ENCODE data around the gene WDFY4.

The WDFY4 gene

GRCh38 chr10:48652344-48652743, 32.3 kb upstream of the WDFY4 start:
- no peak overlapping the region for H3K9ac ChIP-seq (ENCODE audit: low read depth, low read length, poor library complexity, severe bottlenecking)
- no peak overlapping the region for H2AFZ ChIP-seq (ENCODE audit: low read length)
- TF ChIP-seq EZH2phosphoT487 (IDR thresholded peaks at IDR 0.05; ENCODE audit: borderline replicate concordance) (no peak), CTCF (conservative IDR thresholded peaks at IDR 0.05; ENCODE audit: low read length) (no peak)
- H3K27me3 ChIP-seq (ENCODE audit: insufficient read depth, low read length, poor library complexity, severe bottlenecking): no peaks in the 10 kb centered on the region
- H3K4me3 ChIP-seq (ENCODE audit: low read length, poor library complexity, severe bottlenecking): no peak overlapping the region
- H4K20me1 ChIP-seq (ENCODE audit: insufficient read depth, low read length, poor library complexity, severe bottlenecking): no peaks in the 10 kb centered on the region
- H3F3A ChIP-seq (ENCODE audit: low read depth): no peaks in the 10 kb centered on the region
- H3K36me3 ChIP-seq (ENCODE audit: insufficient read depth, low read length): no peaks in the 10 kb centered on the region
- H3K9me3 ChIP-seq (ENCODE audit: insufficient read depth, low read depth, low read length): no peaks in the 10 kb centered on the region
- H3K4me1 ChIP-seq (ENCODE audit: insufficient read depth, low read length, poor library complexity, severe bottlenecking): peaks cover 26% of the 10 kb centered on the region
- no peak overlapping the region for H3K4me2 ChIP-seq (ENCODE audit: low read depth, low read length, poor library complexity, severe bottlenecking)
- H3K79me2 ChIP-seq (ENCODE audit: insufficient read depth, low read length): no peaks in the 10 kb centered on the region
- no peaks in the 10 kb centered on the region for H3K9me2 ChIP-seq (replicated peaks; ENCODE audit: low read depth, low read length)

- Histone ChIP-seq H3K9me3 (ENCODE audit: insufficient read depth, low read depth, low read length) (no peaks in the 10 kb centered on the region), H3K36me3 (ENCODE audit: insufficient read depth, low read length) (no peaks in the 10 kb centered on the region), H3K4me2 (ENCODE audit: low read depth, low read length, poor library complexity, severe bottlenecking) (no peak overlapping the region), H3K79me2 (ENCODE audit: insufficient read depth, low read length) (no peaks in the 10 kb centered on the region), H3K9ac (ENCODE audit: low read depth, low read length, poor library complexity, severe bottlenecking) (no peak overlapping the region), H3K9me2 (replicated peaks; ENCODE audit: low read depth, low read length) (no peaks in the 10 kb centered on the region), H3K27me3 (ENCODE audit: insufficient read depth, low read length, poor library complexity, severe bottlenecking) (no peaks in the 10 kb centered on the region), H3K4me3 (ENCODE audit: low read length, poor library complexity, severe bottlenecking) (no peak overlapping the region), H4K20me1 (ENCODE audit: insufficient read depth, low read length, poor library complexity, severe bottlenecking) (no peaks in the 10 kb centered on the region), H2AFZ (ENCODE audit: low read length) (no peak overlapping the region), H3F3A (ENCODE audit: low read depth) (no peaks in the 10 kb centered on the region), H3K4me1 (ENCODE audit: insufficient read depth, low read length, poor library complexity, severe bottlenecking) (peaks cover 17% of the 10 kb centered on the region)
- TF ChIP-seq EZH2phosphoT487 (IDR thresholded peaks at IDR 0.05; ENCODE audit: borderline replicate concordance): no peak
- no peak for TF ChIP-seq CTCF (conservative IDR thresholded peaks at IDR 0.05; ENCODE audit: low read length)
Observed at GRCh38 chr10:48653347-48653746, 31.3 kb upstream of the WDFY4 start.

GRCh38 chr10:48653944-48654698, 30.6 kb upstream of the WDFY4 start:
- H2AFZ ChIP-seq (ENCODE audit: low read length): no peak overlapping the region
- no peaks in the 10 kb centered on the region for H3K9me2 ChIP-seq (replicated peaks; ENCODE audit: low read depth, low read length)
- no peaks in the 10 kb centered on the region for H3F3A ChIP-seq (ENCODE audit: low read depth)
- no peaks in the 10 kb centered on the region for H3K36me3 ChIP-seq (ENCODE audit: insufficient read depth, low read length)
- H3K4me3 ChIP-seq (ENCODE audit: low read length, poor library complexity, severe bottlenecking): no peak overlapping the region
- H3K79me2 ChIP-seq (ENCODE audit: insufficient read depth, low read length): no peaks in the 10 kb centered on the region
- no peaks in the 10 kb centered on the region for H3K9me3 ChIP-seq (ENCODE audit: insufficient read depth, low read depth, low read length)
- H3K9ac ChIP-seq (ENCODE audit: low read depth, low read length, poor library complexity, severe bottlenecking): no peak overlapping the region
- no peaks in the 10 kb centered on the region for H3K27me3 ChIP-seq (ENCODE audit: insufficient read depth, low read length, poor library complexity, severe bottlenecking)
- TF ChIP-seq CTCF (conservative IDR thresholded peaks at IDR 0.05; ENCODE audit: low read length) (no peak), EZH2phosphoT487 (IDR thresholded peaks at IDR 0.05; ENCODE audit: borderline replicate concordance) (no peak)
- H3K4me2 ChIP-seq (ENCODE audit: low read depth, low read length, poor library complexity, severe bottlenecking): no peak overlapping the region
- H3K4me1 ChIP-seq (ENCODE audit: insufficient read depth, low read length, poor library complexity, severe bottlenecking): peaks cover 15% of the 10 kb centered on the region
- H4K20me1 ChIP-seq (ENCODE audit: insufficient read depth, low read length, poor library complexity, severe bottlenecking): no peaks in the 10 kb centered on the region
